ENCODE data around the gene CBLC.

- TF ChIP-seq CTCF (IDR thresholded peaks at IDR 0.05), result no peak
- TF ChIP-seq POLR2AphosphoS5 (IDR thresholded peaks at IDR 0.05; ENCODE audit: insufficient read depth in 1 of 2, low read depth in 1 of 2), result no peak
Observed at GRCh38 chr19:44748426-44749254, 29.1 kb upstream of the CBLC start, which contains the start of gene BCL3.
